HG02623 (cell line): ENCODE data around the gene EPHA6.

Experiments
- ATAC-seq: cut with Tn5 transposase; IDR thresholded peaks from one replicate; pipeline ENCODE4 v1.9.1; 2021; ENCODE audit warnings: moderate library complexity; ENCODE audit not compliant: unreplicated experiment

EPHA6 gene

DNA sequence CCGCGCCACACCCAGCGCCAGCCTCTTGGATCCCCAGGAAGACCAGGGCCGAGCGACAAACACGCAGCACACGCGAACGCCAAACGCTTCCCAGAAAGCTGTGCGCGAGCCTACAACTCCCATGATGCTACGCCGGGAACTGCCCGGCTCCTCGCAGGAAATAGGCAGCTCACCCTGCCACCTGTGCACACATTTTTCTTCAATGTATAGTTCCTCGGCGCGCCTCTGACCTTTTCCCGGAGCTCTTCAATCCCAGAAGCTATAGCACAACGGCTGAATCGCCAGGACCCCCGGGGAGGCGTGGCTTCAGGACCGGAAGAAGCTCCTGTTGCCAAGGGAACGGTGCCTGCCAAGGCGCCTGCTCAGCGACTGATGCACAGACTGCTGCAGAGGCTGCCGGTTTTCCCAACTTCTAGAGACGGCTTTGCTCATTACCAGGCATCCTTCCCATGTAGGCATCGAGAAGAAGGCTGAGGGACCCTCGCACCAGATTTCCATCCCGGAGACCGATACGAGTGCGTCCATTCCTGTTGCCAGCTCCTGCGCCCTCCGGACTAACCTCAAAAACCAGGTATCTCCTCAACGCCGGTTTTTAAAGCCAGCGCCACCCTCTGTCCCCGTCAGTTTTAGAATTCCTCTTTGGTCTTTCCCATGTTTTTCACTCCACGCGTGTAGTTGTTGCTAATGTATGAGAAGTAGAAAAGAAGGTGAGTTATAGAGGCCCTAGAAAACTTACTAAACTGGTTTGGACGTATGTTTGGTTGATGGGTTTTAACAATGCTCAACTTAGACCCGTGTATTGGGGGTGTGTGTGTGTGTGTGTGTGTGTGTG is 950.2 kb downstream of the EPHA6 start, which contains the start of gene ARL6:
ARL6 (plus strand) TSS at position 352 of the 832 bp plus-strand sequence. CDS start 3,350 bp downstream, outside the sequence.
- ATAC-seq = peak; percentile 97

GRCh38 chr3:97765336-97765735 is 950.9 kb downstream of the EPHA6 start:
- no peak for ATAC-seq

DNA sequence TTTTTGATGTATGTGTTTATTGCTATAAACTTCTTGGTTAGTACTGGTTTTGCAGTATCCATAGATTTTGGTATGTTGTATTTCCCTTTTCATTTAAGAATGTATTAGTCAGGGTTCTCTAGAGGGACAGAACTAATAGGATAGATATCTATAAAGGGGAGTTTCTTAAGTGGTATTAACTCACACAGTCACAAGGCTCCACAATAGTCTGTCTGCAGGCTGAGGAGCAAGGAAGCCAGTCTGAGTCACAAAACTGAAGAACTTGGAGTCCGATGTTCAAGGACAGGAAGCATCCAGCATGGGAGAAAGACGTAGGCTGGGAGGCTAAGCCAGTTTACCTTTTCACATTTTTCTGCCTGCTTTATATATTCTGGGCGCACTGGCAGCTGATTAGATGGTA is 958.5 kb downstream of the EPHA6 start:
- no peak for ATAC-seq

- no peak for ATAC-seq
These were observed 963.8 kb downstream of the EPHA6 start for GRCh38 chr3:97778152-97778551.

- peak; percentile 60 for ATAC-seq
These were observed 979.1 kb downstream of the EPHA6 start for GRCh38 chr3:97793420-97794019.

DNA sequence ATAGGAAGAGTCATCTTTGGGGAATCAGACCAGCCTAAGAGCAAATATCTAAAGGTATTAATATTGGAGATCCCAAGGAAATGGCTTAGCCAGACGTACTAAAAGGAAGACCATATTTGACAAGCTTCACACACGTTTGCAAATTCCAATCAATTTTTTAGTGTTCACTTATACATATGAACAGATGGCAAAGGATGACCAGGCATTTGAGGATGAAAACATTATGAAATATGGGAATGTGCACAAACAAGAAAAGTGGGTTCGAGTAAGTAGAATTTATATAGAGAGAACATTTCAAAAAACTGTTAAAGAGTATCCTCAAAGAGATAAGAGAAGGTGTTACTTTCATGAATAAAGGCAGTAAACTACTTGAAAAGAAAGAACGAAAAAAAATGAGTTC is 981.6 kb downstream of the EPHA6 start:
- no peak for ATAC-seq
